ENCODE measurements around the gene WDR44.
"Not testable (repeated sequence)": the region's sequence is repeated elsewhere in the genome, so short reads cannot be mapped to it uniquely, and the experiment has no call there.

WDR44 gene

GRCh38 chrX:118356154-118356701 is 10.3 kb downstream of the WDR44 start:
- no peak for DNase-seq (ENCODE audit: low read depth in 2 of 2)

- no peak for DNase-seq (ENCODE audit: low read depth in 2 of 2)
Measured at GRCh38 chrX:118360429-118361125, 14.7 kb downstream of the WDR44 start.

GRCh38 chrX:118364261-118364660 is 18.4 kb downstream of the WDR44 start:
- no peak for DNase-seq (ENCODE audit: low read depth in 2 of 2)

GRCh38 chrX:118367338-118367737 is 21.4 kb downstream of the WDR44 start:
- no peak for DNase-seq (ENCODE audit: low read depth in 2 of 2)

GRCh38 chrX:118368398-118368797 is 22.5 kb downstream of the WDR44 start:
- no peak for DNase-seq (ENCODE audit: low read depth in 2 of 2)

GRCh38 chrX:118370921-118371624 is 25.2 kb downstream of the WDR44 start:
- peak; percentile 15 to 18 for DNase-seq (ENCODE audit: low read depth in 2 of 2)

GRCh38 chrX:118373538-118373937 is 27.6 kb downstream of the WDR44 start:
- no peak for DNase-seq (ENCODE audit: low read depth in 2 of 2)

GRCh38 chrX:118383120-118383519 is 37.2 kb downstream of the WDR44 start:
- DNase-seq (ENCODE audit: low read depth in 2 of 2), result no peak

- DNase-seq (ENCODE audit: low read depth in 2 of 2), result peak in 1 of 2 experiments; percentile 11
Measured at GRCh38 chrX:118392716-118393115, 46.8 kb downstream of the WDR44 start.

GRCh38 chrX:118396113-118396512 is 50.2 kb downstream of the WDR44 start:
- peak in 1 of 2 experiments; percentile 0 for DNase-seq (ENCODE audit: low read depth in 2 of 2)

GRCh38 chrX:118418811-118419251 is 72.9 kb downstream of the WDR44 start:
- no peak for DNase-seq (ENCODE audit: low read depth in 2 of 2)

- no peak for DNase-seq (ENCODE audit: low read depth in 2 of 2)
Measured at GRCh38 chrX:118420462-118420861, 74.6 kb downstream of the WDR44 start.

GRCh38 chrX:118423558-118423957 is 77.7 kb downstream of the WDR44 start:
- no peak for DNase-seq (ENCODE audit: low read depth in 2 of 2)

- no peak for DNase-seq (ENCODE audit: low read depth in 2 of 2)
Measured at GRCh38 chrX:118432799-118433198, 86.9 kb downstream of the WDR44 start.

- DNase-seq (ENCODE audit: low read depth in 2 of 2), result no peak
Measured at GRCh38 chrX:118437283-118437682, 91.4 kb downstream of the WDR44 start.

- no peak for DNase-seq (ENCODE audit: low read depth in 2 of 2)
Measured at GRCh38 chrX:118448273-118448783, 102.4 kb downstream of the WDR44 start.

GRCh38 chrX:118455013-118455412 is 109.1 kb downstream of the WDR44 start:
- DNase-seq (ENCODE audit: low read depth in 2 of 2), result no peak

GRCh38 chrX:118459494-118459893 is 113.6 kb downstream of the WDR44 start:
- DNase-seq (ENCODE audit: low read depth in 2 of 2), result peak; percentile 10 to 14

GRCh38 chrX:118464501-118464900 is 118.6 kb downstream of the WDR44 start:
- no peak for DNase-seq (ENCODE audit: low read depth in 2 of 2)

- DNase-seq (ENCODE audit: low read depth in 2 of 2), result no peak
Measured at GRCh38 chrX:118468122-118468521, 122.2 kb downstream of the WDR44 start.

GRCh38 chrX:118470721-118471347 is 124.9 kb downstream of the WDR44 start:
- DNase-seq (ENCODE audit: low read depth in 2 of 2), result not testable (repeated sequence)

- DNase-seq (ENCODE audit: low read depth in 2 of 2), result no peak
Measured at GRCh38 chrX:118474586-118474985, 128.7 kb downstream of the WDR44 start.

All from fibroblast of skin of left quadriceps (primary cell).